ENCODE data around the gene DAPP1.

GRCh38 chr4:99841129-99841528, 24.5 kb downstream of the DAPP1 start:
- no peak for TF ChIP-seq USF1 (IDR thresholded peaks at IDR 0.05)
- TF ChIP-seq, protein P1, sequence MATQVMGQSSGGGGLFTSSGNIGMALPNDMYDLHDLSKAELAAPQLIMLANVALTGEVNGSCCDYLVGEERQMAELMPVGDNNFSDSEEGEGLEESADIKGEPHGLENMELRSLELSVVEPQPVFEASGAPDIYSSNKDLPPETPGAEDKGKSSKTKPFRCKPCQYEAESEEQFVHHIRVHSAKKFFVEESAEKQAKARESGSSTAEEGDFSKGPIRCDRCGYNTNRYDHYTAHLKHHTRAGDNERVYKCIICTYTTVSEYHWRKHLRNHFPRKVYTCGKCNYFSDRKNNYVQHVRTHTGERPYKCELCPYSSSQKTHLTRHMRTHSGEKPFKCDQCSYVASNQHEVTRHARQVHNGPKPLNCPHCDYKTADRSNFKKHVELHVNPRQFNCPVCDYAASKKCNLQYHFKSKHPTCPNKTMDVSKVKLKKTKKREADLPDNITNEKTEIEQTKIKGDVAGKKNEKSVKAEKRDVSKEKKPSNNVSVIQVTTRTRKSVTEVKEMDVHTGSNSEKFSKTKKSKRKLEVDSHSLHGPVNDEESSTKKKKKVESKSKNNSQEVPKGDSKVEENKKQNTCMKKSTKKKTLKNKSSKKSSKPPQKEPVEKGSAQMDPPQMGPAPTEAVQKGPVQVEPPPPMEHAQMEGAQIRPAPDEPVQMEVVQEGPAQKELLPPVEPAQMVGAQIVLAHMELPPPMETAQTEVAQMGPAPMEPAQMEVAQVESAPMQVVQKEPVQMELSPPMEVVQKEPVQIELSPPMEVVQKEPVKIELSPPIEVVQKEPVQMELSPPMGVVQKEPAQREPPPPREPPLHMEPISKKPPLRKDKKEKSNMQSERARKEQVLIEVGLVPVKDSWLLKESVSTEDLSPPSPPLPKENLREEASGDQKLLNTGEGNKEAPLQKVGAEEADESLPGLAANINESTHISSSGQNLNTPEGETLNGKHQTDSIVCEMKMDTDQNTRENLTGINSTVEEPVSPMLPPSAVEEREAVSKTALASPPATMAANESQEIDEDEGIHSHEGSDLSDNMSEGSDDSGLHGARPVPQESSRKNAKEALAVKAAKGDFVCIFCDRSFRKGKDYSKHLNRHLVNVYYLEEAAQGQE (IDR thresholded peaks at IDR 0.05; ENCODE audit: low read depth): no peak
- no peak for TF ChIP-seq FOXM1 (IDR thresholded peaks at IDR 0.05; ENCODE audit: borderline replicate concordance, low read depth)
